NCI-H2171 treated with DMSO at 0.1 percent for 48 hours (cell line): Measurements from ENCODE around the gene KCNB1.
A peak's percentile ranks its signal among the peaks of the same experiment; 100 is the strongest.

Experiments
- DNase-seq: peaks from one replicate; lab custom pipeline; 2025; lab: John Stamatoyannopoulos, UW

The KCNB1 gene

DNA sequence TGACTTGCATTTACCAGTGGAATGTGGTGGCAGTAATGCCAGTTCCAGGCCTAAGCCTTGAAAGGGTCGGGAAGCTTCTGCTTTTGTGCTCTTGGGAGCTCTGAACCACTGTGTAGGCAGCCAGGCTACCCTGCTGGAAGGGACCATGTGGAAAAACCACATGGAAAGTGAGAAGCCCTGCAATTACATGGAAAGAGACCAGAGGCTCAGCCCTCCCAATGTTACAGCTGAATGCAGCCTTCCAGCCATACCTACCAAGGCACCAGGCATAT, 14.9 kb upstream of the KCNB1 start:
- DNase-seq, result no peak

DNA sequence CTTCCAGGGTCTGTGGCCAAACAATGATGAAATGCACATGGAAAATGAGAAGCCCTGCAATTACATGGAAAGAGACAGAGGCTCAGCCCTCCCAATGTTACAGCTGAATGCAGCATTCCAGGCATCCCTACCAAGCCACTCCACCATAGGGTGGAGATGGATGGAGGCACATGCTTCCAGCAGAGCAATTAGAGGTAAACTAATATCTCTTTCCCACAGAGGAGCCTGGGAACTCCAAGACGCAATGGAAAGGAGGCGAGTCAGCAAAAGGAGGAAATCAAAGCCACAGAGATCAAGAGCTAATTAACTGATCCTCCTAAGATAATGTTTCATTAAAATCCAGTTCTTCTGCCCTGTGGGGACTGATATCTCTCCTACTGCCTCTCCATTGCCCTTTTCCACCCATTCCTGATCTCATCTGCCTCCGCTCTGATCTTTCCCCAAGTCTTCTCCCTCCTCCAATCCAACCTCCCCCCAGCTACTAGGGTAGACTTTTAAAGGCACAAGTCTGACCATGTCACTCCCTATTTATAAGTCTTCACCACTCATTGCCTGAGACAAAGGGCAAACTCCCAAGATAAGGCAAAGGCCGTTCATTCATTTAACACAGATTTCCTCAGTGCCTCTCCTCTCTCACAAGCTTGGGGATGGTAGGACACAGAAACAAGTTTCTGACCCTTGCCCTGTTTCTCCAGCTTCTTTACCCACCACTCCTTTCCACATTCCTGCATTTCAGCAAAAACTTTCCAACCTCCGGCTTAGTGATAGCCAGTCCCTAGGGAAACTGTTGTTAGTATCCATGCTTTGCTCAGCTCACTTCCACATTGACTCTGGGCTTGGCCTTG, 14.3 kb upstream of the KCNB1 start:
- DNase-seq, result peak; percentile 66

DNA sequence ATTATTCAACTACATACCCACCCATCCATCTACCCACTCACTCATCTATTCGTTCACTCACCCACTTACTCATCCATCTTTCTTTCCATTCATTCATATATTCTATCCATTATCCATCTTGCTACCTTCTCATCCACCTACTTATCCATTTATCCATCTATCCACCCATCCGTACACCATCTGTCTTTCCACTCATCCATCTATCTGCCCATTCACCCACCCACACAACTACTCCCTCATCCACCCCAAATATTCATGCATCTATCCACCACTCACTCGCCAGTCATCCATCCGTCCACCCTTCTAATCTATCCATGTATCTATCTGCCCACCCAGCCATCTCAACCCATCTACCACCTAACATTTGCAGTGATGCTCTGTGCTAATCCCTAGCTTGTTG, 13.6 kb upstream of the KCNB1 start:
- no peak for DNase-seq

DNA sequence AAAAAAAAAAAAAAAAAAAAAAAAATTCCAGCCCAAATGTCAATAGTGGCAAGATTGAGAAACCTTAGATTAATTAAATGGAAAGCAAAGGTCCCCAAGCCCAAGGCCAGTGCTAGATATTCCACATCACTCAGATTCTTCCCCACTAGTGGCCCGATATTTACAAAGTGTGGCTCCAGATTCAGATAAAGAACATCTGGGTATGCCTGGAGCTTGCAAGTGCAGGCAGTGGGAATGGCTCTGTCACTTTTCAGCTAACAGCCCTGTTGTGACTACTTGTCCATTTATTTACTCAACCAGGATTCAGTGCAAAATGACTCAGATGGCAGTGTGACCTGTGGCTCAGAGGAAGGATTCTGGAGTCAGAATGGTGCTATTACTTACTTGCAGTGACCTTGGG, 8.2 kb upstream of the KCNB1 start:
- no peak for DNase-seq

DNA sequence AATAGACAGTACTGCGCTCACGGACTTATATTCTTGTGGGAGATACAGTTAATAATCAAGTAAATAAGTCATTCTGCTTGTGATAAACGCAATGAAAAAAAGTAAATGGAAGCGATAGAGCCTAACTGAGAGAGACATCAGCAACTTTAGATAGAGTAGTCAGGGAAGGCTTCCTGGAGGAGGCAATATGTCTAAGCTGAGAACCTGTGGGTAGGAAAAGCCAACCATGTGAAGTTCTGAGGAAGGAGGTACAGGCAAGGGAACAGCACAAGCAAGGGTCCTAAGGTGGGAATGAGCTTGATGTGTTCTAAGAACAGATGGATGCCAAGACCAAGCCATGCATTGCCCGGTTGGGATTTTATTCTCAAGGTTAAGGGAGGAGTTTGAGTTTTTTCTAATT, 7.2 kb upstream of the KCNB1 start:
- no peak for DNase-seq

DNA sequence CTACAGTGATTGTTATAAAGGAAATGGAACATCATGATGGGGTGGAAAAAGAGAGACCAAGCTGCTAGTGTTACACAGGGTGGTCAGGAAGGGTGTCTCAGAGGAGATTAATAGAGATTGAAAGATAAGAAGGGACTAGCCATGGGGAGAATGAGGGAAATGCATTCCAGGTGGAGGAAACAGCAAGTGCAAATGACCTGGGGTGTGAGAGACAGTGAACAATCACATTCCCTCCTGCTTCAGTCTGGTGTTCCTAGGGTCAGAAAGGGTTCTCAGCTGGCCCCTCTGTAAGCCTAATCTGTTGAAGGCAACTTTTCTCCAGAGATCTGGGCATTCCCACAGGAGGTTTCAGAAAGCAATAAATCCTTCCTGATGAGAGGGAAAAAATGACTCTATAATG, 3.6 kb upstream of the KCNB1 start:
- DNase-seq, result no peak

DNA sequence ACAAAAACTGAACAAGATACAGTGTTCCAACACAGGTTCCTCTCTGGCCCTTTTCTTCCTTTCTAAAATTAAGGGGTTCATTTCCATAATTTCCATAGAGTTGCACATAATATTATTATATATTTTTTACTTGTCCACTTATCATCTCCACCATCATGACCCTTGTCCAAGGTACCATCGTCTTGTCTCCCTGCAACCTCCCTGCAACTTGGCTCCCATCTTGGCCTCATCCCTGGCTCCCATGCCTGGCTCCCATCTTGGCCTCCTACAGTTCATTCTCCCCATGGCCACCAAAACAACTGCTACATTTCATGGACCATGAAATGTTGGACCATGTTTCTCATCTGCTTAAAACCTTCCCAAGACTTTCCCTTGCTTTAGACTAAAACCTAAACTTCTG, 3.1 kb upstream of the KCNB1 start:
- no peak for DNase-seq

DNA sequence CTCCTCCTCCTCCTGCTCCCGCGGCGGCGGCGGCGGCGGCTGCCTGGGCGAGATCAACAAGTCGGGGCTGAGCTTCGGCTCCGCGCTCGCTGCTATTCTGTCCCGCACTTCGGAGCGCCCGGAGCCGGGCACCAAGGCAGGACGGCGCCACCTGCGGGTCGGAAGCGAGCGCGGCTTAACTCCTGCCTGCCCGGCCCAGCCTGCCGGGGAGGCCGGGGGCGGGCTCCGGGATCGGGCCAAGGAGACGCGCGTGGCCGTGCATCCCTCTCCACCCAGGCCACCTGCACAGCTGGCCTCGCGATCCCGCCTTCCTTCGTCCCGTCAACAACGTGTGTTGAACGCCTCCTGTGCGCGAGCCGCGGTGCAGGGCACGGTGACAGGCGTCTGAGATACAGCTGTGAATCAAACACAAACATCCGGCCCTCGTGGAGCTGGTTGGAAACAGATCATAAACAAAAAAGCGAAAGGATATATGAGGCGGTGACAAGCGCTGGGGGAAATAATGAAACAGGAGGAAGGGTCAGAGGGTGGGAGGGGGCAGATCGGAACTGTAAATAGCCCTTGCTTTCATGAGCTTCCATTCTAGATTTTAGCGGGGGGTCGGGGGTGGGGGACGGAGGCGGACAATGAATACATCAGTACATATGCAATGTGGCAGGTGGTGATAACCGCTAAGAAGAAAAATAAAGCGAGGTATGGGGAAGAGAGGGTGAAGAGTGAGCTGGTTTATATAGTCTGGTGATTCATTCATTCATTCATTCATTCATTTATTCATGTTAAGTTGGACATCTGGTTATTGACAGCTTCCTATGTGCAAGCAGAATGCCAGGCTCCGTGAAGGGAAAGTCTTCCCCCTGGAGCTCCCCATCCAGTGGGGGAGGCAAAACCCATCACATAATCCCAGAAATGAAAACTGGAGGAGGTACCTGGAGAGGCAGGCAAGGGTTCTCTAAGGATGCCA, 2.0 kb upstream of the KCNB1 start:
- peak; percentile 90 for DNase-seq

DNA sequence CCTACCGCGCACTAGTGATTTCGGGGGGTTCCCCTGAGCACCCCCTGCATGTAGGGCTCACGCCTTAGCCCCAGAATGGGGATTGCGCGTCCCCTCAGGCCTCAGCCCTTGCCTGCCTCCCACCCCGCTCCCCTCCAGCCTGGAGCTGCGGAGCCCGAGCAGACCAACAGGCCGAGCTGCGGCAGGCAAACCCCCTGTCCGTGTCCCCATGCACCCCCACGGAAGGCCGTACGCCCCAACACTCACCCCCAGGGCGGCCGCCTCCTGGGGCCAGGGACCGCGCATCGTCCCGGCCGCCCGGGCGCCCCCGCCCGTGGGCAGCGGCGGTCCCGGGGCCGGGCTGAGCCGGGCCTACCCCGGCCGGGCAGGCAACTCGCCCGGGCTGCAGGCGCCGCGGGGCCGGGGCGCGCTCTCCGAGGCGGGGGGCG, 1.2 kb upstream of the KCNB1 start:
- DNase-seq, result peak; percentile 17

DNA sequence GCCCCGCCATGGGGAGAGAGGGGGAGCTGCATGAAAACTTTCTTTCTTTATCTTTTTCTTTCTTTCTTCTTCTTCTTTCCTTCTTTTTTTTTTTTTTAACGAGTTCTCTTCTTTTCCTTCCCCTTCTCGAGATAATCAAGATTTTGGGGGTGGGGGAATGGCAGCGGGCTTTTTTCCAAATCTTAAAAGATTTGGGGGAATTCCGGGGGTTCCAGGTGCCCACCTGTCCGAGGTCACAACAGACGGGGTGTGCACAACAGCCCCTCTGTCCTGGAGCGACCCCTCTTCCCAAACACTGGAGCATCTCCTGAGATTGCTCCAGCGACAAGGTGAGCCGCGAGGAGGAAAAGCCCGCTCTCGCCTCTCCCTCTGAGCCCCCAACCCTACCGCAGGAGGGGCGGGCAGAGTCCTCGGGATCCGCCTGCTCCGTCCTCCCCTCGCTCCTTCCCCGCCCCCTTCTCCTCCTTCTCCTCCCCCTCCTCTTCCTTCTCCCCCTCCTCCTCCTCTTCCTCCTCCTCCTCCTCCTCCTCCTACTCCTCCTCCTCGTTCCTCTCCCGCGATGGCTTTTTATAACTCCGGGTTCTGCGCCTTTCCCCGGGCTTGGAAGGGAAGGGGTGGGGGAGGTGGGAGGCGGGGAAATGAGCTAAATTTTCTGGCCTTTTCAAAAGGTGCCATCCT, 689 bp upstream of the KCNB1 start:
- no peak for DNase-seq

DNA sequence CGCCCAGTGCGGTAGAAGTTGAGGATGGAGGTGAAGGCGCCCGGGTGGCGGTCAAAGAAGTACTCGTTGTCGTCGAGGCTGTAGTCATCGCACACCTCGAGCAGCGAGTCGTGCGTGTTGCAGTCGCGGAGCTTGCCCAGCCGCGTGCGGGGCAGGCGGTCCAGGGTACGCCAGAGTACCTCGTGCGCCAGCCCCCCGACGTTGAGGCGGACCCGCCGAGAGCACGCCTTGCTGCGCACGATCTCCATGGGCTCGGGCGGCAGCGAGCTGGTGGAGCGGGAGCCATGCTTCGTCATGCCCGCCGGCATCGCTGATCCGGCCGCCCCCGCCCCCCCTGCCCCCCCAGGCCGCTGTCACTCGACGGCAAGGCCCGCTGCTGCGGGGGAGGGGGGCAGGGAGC, 295 bp downstream of the KCNB1 start:
- no peak for DNase-seq

DNA sequence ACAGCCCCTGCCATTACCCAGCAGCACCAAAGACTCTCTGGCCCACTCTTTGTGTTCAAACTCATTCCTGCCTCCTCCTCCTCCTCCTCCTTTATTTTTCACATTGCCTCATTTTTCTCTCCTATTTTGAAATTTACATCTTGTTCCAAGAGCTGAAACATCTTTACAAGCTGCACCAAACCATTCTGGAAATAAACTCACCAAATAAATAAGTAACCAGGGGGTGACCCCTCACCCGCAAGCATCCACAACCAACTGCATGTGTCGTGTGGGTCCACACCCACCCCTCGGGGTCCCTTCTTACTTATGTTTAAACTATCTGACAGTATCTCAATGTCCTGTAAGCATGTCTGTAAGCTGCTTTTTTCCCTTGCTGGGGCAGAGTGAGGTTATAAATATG, 1.4 kb downstream of the KCNB1 start:
- no peak for DNase-seq

DNA sequence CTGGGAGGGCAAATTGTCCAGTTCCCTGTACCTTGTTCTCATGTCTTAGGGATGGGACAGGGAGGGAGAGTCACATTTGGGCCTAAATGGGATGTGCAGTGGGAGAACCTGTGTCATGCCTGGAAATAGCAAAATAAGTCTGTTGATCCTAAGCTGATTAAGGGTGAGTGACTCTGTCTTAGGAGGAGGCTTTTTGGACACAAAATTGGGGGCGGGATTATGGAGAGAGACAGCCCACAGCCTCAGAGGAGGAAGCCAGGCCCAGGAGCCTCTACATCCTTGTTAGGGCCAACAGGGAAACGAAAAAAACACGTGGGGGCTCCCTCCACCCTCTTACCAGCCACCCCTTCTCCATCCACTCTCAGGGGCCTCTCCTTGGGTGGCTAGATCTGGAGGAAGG, 2.2 kb downstream of the KCNB1 start:
- DNase-seq, result no peak

DNA sequence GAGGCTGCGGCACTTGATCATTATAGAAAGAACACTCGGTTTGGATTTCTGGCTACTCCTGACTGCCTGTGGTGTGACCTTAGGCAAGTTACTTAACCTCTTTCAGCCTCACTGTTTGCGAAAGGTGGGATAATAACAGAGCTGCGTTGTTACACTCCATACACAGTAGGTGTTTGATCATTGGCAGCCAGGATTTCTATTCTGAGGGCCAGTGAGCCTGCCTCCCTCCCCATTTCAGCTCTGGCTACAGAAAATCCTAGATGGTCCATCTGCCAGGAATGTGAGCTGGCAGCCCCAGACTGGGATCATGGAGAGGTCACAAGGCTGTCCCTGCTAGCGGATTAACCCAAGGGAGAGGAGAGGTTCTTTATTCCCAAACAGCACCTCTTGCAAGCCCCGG, 2.7 kb downstream of the KCNB1 start:
- DNase-seq, result no peak

DNA sequence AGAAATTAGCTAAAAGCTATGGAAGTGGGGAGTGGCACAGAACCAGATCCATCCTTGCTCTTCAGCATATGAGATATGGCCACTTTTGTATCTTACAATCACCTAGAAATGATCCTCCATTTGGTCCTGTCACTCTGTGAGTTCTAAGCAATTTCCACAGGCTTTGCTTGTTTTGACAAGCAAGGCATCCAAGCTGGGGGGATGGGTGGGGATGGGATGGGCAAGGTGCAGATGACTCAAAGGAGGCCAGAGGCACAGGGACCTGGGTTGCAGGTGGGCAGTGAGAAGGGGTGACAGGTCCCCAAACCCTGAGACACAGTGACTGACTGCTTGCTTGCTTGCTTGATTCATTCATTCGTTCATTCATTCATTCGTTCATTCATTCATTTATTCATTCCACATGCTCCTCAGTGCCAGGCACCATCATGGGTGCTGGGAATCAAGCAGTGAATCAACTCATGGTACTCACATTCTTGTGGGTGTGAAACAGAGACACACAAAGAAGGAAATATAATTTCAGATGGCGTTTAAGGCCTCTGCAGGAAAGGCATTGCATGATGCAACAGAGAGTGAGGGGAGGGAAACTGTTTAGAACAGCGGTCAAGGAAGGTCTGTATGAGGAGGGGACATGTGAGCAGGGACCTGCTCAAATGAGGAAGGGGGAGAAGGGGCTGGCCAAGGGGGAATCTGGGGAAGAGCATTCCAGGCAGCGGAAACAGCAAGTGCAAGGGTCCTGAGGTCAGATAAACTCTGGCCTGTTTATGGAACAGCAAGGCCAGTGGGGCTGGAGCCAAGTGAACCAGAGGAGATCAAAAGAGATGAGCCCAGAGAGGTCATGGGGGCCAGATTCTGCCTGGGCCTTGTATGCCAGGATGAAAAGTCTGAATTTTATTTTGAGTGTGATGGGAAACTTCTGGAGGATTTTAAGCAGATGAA, 3.4 kb downstream of the KCNB1 start:
- DNase-seq, result no peak

DNA sequence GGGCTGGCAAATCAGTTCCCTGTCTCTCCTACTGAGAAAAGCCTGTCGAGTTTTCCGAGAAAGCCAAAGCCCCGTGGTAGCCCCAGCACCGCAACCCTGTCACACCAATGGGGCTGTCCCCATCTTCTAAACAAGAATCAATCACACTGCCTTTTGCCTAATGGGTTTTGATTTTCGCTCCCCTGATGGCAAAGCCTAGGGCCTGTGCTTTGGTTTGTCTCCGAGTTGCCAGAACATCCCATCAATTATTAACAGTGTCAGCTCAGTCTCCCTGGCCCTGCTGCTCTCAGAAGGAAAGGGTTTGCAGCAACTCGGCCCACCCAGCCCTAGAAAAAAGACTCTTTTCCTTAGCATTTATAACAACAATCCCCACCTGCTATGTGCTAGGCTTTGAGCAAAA, 4.2 kb downstream of the KCNB1 start:
- no peak for DNase-seq

DNA sequence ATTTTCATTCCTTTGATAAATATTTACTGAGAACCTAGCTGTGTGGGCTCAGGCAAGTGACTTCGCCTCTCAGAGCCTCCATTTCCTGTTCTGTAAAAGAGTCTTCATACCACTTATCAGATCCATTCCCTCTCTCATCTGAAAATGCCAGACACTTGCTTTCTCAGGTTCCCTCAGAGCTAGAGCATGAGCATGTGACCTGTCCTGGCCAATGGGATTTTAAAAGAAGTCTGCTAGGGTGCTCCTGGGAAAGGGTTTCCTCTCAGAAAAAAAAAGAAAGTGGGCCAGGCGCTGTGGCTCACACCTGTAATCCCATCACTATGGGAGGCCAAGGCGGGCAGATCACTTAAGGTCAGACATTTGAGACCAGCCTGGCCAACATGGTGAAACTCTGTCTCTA, 5.3 kb downstream of the KCNB1 start:
- peak; percentile 56 for DNase-seq

DNA sequence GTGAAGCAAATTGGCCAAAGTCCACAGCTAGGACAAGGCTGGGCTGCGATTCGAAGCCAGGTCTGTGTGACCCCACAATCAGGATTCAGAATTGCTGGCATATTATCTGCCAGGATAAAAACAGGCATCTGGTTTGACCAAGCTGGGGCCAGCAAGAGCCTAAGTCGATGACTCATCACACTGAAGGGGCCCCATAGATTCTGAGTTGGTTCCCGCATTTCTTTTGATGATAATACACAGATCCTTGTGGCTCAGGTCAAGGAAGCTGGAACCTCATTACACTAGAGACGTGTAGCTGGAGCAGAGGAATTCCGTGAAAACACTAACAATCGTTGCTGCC, 6.5 kb downstream of the KCNB1 start:
- DNase-seq, result no peak

DNA sequence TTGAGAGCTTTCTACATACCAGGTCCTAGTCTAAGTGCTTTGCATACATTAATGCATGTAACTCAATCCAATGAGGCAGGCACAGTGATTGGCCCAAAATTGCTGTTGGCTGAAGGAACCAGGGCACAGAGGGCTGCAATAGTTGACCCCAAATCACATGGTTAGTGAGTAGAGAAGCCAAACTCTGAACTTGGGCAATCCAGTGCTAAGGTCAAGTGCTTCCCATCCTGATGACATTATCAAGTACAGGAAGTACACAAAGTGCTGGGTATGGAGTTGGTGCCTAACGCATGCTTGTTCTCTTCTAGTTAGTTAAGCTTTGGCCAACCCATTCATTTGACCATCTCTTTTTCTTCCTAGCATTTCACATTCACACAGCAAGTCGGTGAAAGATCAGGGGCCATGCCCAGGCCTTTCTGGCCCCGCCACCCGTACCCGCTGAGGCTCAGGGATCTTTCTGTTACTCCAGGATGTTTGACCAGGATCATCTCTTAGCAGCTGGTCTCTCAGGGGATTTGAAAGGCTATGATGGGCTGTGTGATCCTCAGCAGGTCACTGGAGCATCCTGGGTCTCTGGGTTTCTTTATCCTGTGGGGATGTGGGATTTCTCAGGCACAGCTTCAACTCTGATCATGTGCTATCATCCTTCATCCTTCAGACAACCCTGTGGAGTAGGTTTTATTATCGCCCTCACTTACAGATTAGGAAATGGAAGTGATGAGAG, 7.0 kb downstream of the KCNB1 start:
- DNase-seq, result no peak

DNA sequence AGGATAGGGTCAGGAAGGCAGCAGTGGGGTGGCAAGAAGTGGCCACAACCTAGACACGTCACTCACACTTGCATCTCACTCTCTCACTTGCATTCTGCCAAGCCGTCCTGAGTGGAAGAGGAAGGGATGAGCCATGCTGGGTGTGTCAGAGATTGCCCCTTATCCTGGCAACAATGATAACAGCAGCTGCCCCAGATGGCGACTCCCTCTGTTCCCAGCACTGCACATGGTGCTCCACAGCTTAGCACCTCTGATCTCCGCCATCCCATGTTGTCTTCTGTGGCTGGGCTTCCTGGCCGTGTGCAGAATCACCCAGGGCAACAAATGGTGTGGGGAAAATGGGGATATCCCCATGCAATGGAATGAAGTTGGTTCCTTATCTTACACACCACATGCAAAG, 11.1 kb downstream of the KCNB1 start:
- DNase-seq, result peak; percentile 17

DNA sequence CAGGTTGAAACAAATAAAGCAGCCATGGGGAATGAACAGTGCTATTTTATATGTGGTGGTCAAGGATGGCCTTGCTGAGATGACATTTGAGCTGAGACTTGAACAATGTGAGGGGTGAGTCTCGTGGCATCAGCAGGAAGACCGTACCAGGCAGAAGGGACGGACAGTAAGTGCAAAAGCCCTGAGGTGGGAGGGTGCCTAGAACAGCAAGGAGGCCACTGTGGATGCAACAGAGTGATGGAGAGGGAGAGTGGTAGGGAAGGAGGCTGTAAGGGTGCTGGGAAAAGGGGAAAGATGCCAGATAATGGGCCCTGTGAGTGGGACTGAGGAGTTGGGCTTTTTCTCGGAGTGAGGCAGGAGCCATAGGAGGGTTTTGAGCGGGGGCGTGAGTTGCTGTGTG, 11.5 kb downstream of the KCNB1 start:
- no peak for DNase-seq
